ENCODE data around the gene OLFM1. TPM values are rescaled to one million over a fixed set of nuclear protein-coding genes. Genes with fewer than 3 reads are reported as not detected.

Gene OLFM1
- total RNA-seq, 4 donors from 2014 or later = 0.64 to 17.5 (median 10.9) TPM

GRCh38 chr9:135116371-135116770, 28.9 kb downstream of the OLFM1 start:
- no peak overlapping the region for H3K27ac ChIP-seq
- H3K36me3 ChIP-seq = peaks cover 0 to 3% (median 0%) of the 10 kb centered on the region in 3 donors
- no peaks in the 10 kb centered on the region for H3K27me3 ChIP-seq
- no peak for DNase-seq
- intact Hi-C loops (cut with DNase I) = no loop called here
- TF ChIP-seq POLR2A (IDR thresholded peaks at IDR 0.05) = no peak
- no peak for TF ChIP-seq CTCF (IDR thresholded peaks at IDR 0.05)
- no peaks in the 10 kb centered on the region for H3K4me1 ChIP-seq
- H3K9me3 ChIP-seq = no peaks in the 10 kb centered on the region
- H3K4me3 ChIP-seq = no peak overlapping the region
- 89 to 91% methylated on average over 4 of the region's 4 CpGs for WGBS, 2 donors

- no peak for TF ChIP-seq POLR2A (IDR thresholded peaks at IDR 0.05)
- TF ChIP-seq CTCF (IDR thresholded peaks at IDR 0.05) = no peak
- H3K9me3 ChIP-seq = no peaks in the 10 kb centered on the region
These were observed 29.4 kb downstream of the OLFM1 start for GRCh38 chr9:135116881-135117280.

GRCh38 chr9:135117281-135117680, 29.8 kb downstream of the OLFM1 start:
- Histone ChIP-seq H3K36me3 (peaks cover 0 to 3% (median 0%) of the 10 kb centered on the region in 3 donors), H3K27ac (no peak overlapping the region), H3K9me3 (no peaks in the 10 kb centered on the region), H3K4me1 (no peaks in the 10 kb centered on the region), H3K27me3 (no peaks in the 10 kb centered on the region), H3K4me3 (no peak overlapping the region)
- no peak for DNase-seq
- intact Hi-C loops (cut with DNase I) = no loop called here
- TF ChIP-seq CTCF (IDR thresholded peaks at IDR 0.05) (no peak), POLR2A (IDR thresholded peaks at IDR 0.05) (no peak)
- WGBS, 2 donors = 43 to 46% methylated on average over 10 to 12 of the region's 12 CpGs

More at GRCh38 chr9:135116881-135117280, 29.4 kb downstream of the OLFM1 start:
- Histone ChIP-seq H3K36me3 (peaks cover 0 to 3% (median 0%) of the 10 kb centered on the region in 3 donors), H3K4me1 (no peaks in the 10 kb centered on the region), H3K27ac (no peak overlapping the region), H3K27me3 (no peaks in the 10 kb centered on the region), H3K4me3 (no peak overlapping the region)
- 73 to 86% methylated on average over 8 to 9 of the region's 9 CpGs for WGBS, 2 donors
- no peak for DNase-seq
- intact Hi-C loops (cut with DNase I) = no loop called here

GRCh38 chr9:135119496-135120064, 32.1 kb downstream of the OLFM1 start:
- Histone ChIP-seq H3K27me3 (no peaks in the 10 kb centered on the region), H3K4me1 (peaks cover 0 to 8% (median 8%) of the 10 kb centered on the region in 3 donors), H3K36me3 (peaks cover 0 to 3% (median 0%) of the 10 kb centered on the region in 3 donors), H3K9me3 (no peaks in the 10 kb centered on the region), H3K27ac (no peak overlapping the region), H3K4me3 (no peak overlapping the region)
- DNase-seq = no peak
- WGBS, 2 donors = 95% methylated on average over 14 to 29 of the region's 30 CpGs
- intact Hi-C loops (cut with DNase I) = no loop called here
- TF ChIP-seq POLR2A (IDR thresholded peaks at IDR 0.05) (no peak), CTCF (IDR thresholded peaks at IDR 0.05) (no peak)

- 90 to 92% methylated on average over 23 of the region's 23 CpGs for WGBS, 2 donors
These were observed 32.8 kb downstream of the OLFM1 start for GRCh38 chr9:135120249-135120648.

More at GRCh38 chr9:135120249-135120648, 32.8 kb downstream of the OLFM1 start:
- DNase-seq = no peak
- Histone ChIP-seq H3K4me3 (no peak overlapping the region), H3K9me3 (no peaks in the 10 kb centered on the region), H3K27me3 (no peaks in the 10 kb centered on the region), H3K27ac (no peak overlapping the region), H3K4me1 (peaks cover 0 to 8% (median 8%) of the 10 kb centered on the region in 3 donors), H3K36me3 (peaks cover 0 to 3% (median 0%) of the 10 kb centered on the region in 3 donors)
- intact Hi-C loops (cut with DNase I) = no loop called here
- no peak for TF ChIP-seq POLR2A (IDR thresholded peaks at IDR 0.05)
- no peak for TF ChIP-seq CTCF (IDR thresholded peaks at IDR 0.05)

Data from esophagus squamous epithelium (tissue), 5 donors.